Gastrocnemius medialis (tissue), 4 donors: ENCODE data around the gene FXN. TPM values are rescaled to one million over a fixed set of nuclear protein-coding genes. Genes with fewer than 3 reads are reported as not detected.

Experiments used
- ATAC-seq, 2 donors: fragments of 150-250 bp; one replicate each; pipeline ENCODE4 v1.9.1; 2016
- DNase-seq, 2 donors: peaks; one replicate each; pipeline ENCODE4 v3.0.0-alpha.2; 2019
- H3K27ac ChIP-seq, 4 donors: fragments of 200-600 bp; sonication (generic); 1 replicate in 1 of 4; 2 replicates in 3 of 4; pipeline ENCODE4 v1.5.1; 2016 to 2018; ENCODE audit warnings: mild to moderate bottlenecking in 2 of 4, moderate library complexity in 1 of 4
- H3K27me3 ChIP-seq, 3 donors: fragments of 200-600 bp; sonication (generic) in 2 of 3; 1 replicate in 1 of 3; 2 replicates in 2 of 3; pipeline versions ENCODE4 v1.5.1 to v1.6.0; 2016 to 2019; ENCODE audit warnings: mild to moderate bottlenecking in 1 of 3, moderate library complexity in 1 of 3
- H3K36me3 ChIP-seq, 2 donors: fragments of 200-600 bp; sonication (generic) in 1 of 2; one replicate each; pipeline ENCODE4 v1.5.1; 2017 to 2018
- H3K4me1 ChIP-seq, 2 donors: fragments of 200-600 bp; sonication (generic) in 1 of 2; one replicate each; pipeline ENCODE4 v1.5.1; 2016 to 2017; ENCODE audit warnings: mild to moderate bottlenecking in 2 of 2
- H3K4me3 ChIP-seq, 4 donors: fragments of 200-600 bp; sonication (generic) in 3 of 4; 1 replicate in 1 of 4; 2 replicates in 3 of 4; pipeline ENCODE4 v1.5.1; 2016 to 2019; ENCODE audit warnings: mild to moderate bottlenecking in 2 of 4
- H3K9me3 ChIP-seq, 3 donors: fragments of 200-600 bp; sonication (generic) in 2 of 3; 1 replicate in 1 of 3; 2 replicates in 2 of 3; pipeline ENCODE4 v1.5.1; 2016 to 2019
- POLR2A ChIP-seq, 2 donors: fragments of 450-650 bp; IDR thresholded peaks; one replicate each; pipeline ENCODE4 v1.6.1; 2017; ENCODE audit warnings: antibody characterized with exemption in 2 of 2, mild to moderate bottlenecking in 2 of 2, moderate library complexity in 2 of 2
- in situ Hi-C, 4 donors: fragments of 200-750 bp; cut with MboI; loops; one replicate each; pipeline versions ENCODE4 v1.15.0 to v1.8.0; 2017; ENCODE audit warnings: low sequenced_read_pairs in 4 of 4
- intact Hi-C: fragments of 100-400 bp; cut with DNase I; formaldehyde crosslinking; loops from one replicate; pipeline ENCODE4 v1.15.1; 2023; ENCODE audit warnings: low total_unique reads
- total RNA-seq, 4 donors: library from RNA; depleted of rRNA; stranded (reverse); fragments of >200 nt; gene quantifications; one replicate each; pipeline versions ENCODE4 v1.1.0 to v1.2.3, GENCODE V29; 2016
- TF ChIP-seq, protein P1 (sequence below), 5 experiments: fragments of 450-650 bp in 3 of 5; fragments of 200-600 bp in 2 of 5; sonication (generic) in 2 of 5; IDR thresholded peaks in 4 of 5; conservative IDR thresholded peaks in 1 of 5; 1 replicate in 4 of 5; 2 replicates in 1 of 5; pipeline ENCODE4 v1.5.1; 2016 to 2019; ENCODE audit warnings: antibody characterized with exemption in 5 of 5, mild to moderate bottlenecking in 3 of 5, moderate library complexity in 3 of 5

Gene FXN
- total RNA-seq, 4 donors from 2014 or later, result 5.5 to 23.4 (median 14.0) TPM

DNA sequence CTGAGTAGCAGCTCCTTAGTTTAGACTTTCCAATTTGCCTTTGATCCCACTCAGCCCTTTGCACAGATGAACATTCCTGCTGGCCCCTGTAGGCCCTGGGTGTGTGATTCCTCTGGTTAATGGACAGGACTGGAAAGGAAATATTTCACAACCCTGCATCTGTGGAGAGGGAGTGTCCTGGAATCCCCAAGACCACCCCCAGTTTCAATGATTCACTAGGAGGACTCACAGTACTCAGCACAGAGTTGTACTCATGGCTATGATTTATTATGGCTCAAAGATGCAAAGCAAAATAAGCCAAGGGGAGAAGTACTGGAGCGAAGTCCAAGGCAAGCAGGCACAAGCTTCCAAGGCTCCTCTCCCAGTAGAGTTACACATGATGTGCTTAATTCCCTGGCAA, 96.1 kb downstream of the FXN start:
- intact Hi-C loops, result no loop called here
- Histone ChIP-seq H3K27ac (peak overlapping the region in 1 of 4 donors; percentile 3), H3K36me3 (no peaks in the 10 kb centered on the region), H3K9me3 (no peaks in the 10 kb centered on the region), H3K4me1 (peaks cover 0 to 32% of the 10 kb centered on the region in 2 donors), H3K4me3 (no peak overlapping the region), H3K27me3 (no peaks in the 10 kb centered on the region)
- in situ Hi-C loops, result no loop called here
- peak; percentile 86 to 88 for ATAC-seq
- TF ChIP-seq POLR2A (IDR thresholded peaks at IDR 0.05), result no peak
- TF ChIP-seq, protein P1, sequence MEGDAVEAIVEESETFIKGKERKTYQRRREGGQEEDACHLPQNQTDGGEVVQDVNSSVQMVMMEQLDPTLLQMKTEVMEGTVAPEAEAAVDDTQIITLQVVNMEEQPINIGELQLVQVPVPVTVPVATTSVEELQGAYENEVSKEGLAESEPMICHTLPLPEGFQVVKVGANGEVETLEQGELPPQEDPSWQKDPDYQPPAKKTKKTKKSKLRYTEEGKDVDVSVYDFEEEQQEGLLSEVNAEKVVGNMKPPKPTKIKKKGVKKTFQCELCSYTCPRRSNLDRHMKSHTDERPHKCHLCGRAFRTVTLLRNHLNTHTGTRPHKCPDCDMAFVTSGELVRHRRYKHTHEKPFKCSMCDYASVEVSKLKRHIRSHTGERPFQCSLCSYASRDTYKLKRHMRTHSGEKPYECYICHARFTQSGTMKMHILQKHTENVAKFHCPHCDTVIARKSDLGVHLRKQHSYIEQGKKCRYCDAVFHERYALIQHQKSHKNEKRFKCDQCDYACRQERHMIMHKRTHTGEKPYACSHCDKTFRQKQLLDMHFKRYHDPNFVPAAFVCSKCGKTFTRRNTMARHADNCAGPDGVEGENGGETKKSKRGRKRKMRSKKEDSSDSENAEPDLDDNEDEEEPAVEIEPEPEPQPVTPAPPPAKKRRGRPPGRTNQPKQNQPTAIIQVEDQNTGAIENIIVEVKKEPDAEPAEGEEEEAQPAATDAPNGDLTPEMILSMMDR (IDR thresholded peaks at IDR 0.05 in 4 of 5, conservative IDR thresholded peaks at IDR 0.05 in 1 of 5), result no peak
- peak; percentile 17 to 32 for DNase-seq

DNA sequence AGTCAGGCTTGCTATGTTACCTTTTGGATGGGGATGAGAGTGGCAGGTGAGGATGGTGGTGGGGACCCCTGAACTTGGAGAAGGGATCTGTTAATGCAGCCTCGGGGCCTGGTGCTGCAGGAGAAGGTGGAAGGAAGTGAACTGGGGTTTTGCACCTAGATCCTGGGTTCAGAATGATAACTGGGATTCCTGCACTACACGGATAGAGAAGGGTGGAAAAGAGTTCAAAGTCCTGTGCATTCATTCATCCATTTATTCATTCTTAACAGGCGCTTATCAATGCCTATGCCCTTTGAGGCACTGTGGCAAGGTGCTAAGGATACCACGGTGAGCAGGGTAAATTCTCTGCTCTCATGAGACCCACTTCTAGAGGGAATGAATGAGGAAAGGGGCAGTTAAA, 96.8 kb downstream of the FXN start:
- in situ Hi-C loops, result no loop called here
- Histone ChIP-seq H3K27ac (peak overlapping the region in 1 of 4 donors; percentile 3), H3K9me3 (no peaks in the 10 kb centered on the region), H3K27me3 (no peaks in the 10 kb centered on the region), H3K4me3 (no peak overlapping the region), H3K4me1 (peaks cover 0 to 34% of the 10 kb centered on the region in 2 donors), H3K36me3 (no peaks in the 10 kb centered on the region)
- DNase-seq (no peak), ATAC-seq (no peak)
- TF ChIP-seq, protein P1 (IDR thresholded peaks at IDR 0.05 in 4 of 5, conservative IDR thresholded peaks at IDR 0.05 in 1 of 5), result no peak
- no peak for TF ChIP-seq POLR2A (IDR thresholded peaks at IDR 0.05)
- intact Hi-C loops, result no loop called here

DNA sequence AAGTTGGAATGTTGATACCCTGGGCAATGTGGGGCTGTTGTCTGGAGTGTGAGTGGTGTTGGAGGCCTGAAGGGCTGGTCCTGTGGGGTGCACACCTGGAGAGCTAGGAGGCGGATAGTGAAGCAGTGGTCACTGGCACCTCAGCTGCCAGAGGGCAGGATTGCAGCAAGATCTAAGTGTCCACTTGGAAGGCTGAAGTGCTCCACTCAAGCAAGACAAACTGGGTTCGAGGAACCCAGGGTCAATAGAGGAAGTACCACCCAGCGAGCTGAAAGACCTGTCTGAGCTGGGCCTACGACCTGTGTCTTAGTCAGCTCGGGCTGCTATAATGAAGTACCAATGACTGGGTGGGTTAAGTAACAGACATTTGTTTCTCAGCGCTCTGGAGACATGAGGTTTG, 98.9 kb downstream of the FXN start:
- TF ChIP-seq POLR2A (IDR thresholded peaks at IDR 0.05), result no peak
- TF ChIP-seq, protein P1 (IDR thresholded peaks at IDR 0.05 in 4 of 5, conservative IDR thresholded peaks at IDR 0.05 in 1 of 5), result no peak
- intact Hi-C loops, result no loop called here
- Histone ChIP-seq H3K9me3 (no peaks in the 10 kb centered on the region), H3K27me3 (no peaks in the 10 kb centered on the region), H3K36me3 (no peaks in the 10 kb centered on the region), H3K4me1 (peaks cover 0 to 34% of the 10 kb centered on the region in 2 donors), H3K4me3 (no peak overlapping the region), H3K27ac (no peak overlapping the region)
- DNase-seq (no peak), ATAC-seq (no peak)
- in situ Hi-C loops, result no loop called here

DNA sequence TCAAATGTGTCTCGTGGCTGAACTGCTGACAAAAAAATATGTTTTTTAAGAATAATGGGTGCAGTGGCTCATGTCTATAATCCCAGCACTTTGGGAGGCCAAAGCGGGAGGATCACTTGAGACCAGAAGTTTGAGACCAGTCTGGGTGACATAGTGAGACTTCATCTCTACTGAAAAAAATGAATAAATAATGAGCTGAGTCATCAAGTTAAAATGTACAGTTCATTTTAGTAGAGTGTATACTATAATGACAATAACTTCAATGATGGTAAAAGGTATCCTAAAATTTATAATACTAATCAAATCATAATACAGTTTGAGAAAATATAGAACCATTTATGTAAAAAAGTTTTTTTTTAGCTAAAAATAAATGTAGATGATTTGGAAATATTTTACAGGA, 100.6 kb downstream of the FXN start:
- ATAC-seq, result no peak
- TF ChIP-seq, protein P1 (IDR thresholded peaks at IDR 0.05 in 4 of 5, conservative IDR thresholded peaks at IDR 0.05 in 1 of 5), result no peak
- TF ChIP-seq POLR2A (IDR thresholded peaks at IDR 0.05), result no peak
- H3K36me3 ChIP-seq, result no peaks in the 10 kb centered on the region
- H3K27me3 ChIP-seq, result no peaks in the 10 kb centered on the region
- no peak overlapping the region for H3K4me3 ChIP-seq
- no peaks in the 10 kb centered on the region for H3K9me3 ChIP-seq
- DNase-seq, result no peak
- in situ Hi-C loops (no loop called here), intact Hi-C loops (no loop called here)
- H3K4me1 ChIP-seq, result peaks cover 0 to 25% of the 10 kb centered on the region in 2 donors
- H3K27ac ChIP-seq, result peak overlapping the region in 2 of 4 donors; percentile 3 to 50

DNA sequence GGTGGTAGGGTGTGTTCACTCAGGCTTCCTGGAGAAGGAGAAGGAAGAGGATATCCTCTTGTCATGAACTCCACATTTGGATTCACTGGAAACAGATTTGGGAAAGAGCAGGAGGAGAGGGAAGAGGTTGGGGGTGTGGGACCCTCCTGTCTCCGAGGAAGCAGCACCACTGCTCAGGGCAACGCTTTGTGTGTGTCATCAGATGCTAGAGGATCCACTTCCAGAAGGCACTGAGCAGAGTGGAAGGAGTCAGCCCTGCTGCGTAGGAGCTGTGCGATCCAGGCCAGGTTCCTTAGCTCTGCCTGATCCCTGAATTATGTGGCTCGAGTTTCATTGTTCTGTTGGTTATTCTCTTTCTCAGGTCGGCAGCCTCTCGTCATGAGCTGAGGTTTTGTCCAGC, 101.2 kb downstream of the FXN start:
- TF ChIP-seq, protein P1 (IDR thresholded peaks at IDR 0.05 in 4 of 5, conservative IDR thresholded peaks at IDR 0.05 in 1 of 5), result no peak
- no peak for TF ChIP-seq POLR2A (IDR thresholded peaks at IDR 0.05)
- H3K4me1 ChIP-seq, result peaks cover 0 to 21% of the 10 kb centered on the region in 2 donors
- H3K27me3 ChIP-seq, result no peaks in the 10 kb centered on the region
- intact Hi-C loops, result no loop called here
- peak overlapping the region in 2 of 4 donors; percentile 3 to 50 for H3K27ac ChIP-seq
- no peaks in the 10 kb centered on the region for H3K9me3 ChIP-seq
- H3K4me3 ChIP-seq, result no peak overlapping the region
- in situ Hi-C loops, result no loop called here
- H3K36me3 ChIP-seq, result no peaks in the 10 kb centered on the region
- ATAC-seq (peak in 1 of 2 donors; percentile 51), DNase-seq (no peak)
